OCI-LY7 (cell line): ENCODE data around the gene TBC1D2B.

Experiments used
- EZH2phosphoT487 ChIP-seq: fragments of 200-600 bp; sonication (generic); IDR thresholded peaks from 2 replicates; pipeline ENCODE4 v1.6.1; 2018; ENCODE audit warnings: low read depth, borderline replicate concordance, mild to moderate bottlenecking, mixed run types, antibody characterized with exemption, low read length, moderate library complexity, mixed read lengths
- TF ChIP-seq, protein P1 (sequence below): fragments of 200-600 bp; sonication (generic); conservative IDR thresholded peaks from 2 replicates; pipeline ENCODE4 v1.5.1; 2014; ENCODE audit warnings: mild to moderate bottlenecking, antibody characterized with exemption, low read length, moderate library complexity, mixed read lengths

GRCh38 chr15:78111788-78112187 is 34.3 kb upstream of the TBC1D2B start:
- TF ChIP-seq, protein P1, sequence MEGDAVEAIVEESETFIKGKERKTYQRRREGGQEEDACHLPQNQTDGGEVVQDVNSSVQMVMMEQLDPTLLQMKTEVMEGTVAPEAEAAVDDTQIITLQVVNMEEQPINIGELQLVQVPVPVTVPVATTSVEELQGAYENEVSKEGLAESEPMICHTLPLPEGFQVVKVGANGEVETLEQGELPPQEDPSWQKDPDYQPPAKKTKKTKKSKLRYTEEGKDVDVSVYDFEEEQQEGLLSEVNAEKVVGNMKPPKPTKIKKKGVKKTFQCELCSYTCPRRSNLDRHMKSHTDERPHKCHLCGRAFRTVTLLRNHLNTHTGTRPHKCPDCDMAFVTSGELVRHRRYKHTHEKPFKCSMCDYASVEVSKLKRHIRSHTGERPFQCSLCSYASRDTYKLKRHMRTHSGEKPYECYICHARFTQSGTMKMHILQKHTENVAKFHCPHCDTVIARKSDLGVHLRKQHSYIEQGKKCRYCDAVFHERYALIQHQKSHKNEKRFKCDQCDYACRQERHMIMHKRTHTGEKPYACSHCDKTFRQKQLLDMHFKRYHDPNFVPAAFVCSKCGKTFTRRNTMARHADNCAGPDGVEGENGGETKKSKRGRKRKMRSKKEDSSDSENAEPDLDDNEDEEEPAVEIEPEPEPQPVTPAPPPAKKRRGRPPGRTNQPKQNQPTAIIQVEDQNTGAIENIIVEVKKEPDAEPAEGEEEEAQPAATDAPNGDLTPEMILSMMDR = no peak
- no peak for TF ChIP-seq EZH2phosphoT487
